ENCODE measurements around the gene RPTOR. TPM values are rescaled to one million over a fixed set of nuclear protein-coding genes. Genes with fewer than 3 reads are reported as not detected.
A peak's percentile ranks its signal among the peaks of the same experiment; 100 is the strongest.
"Not testable (repeated sequence)": the region's sequence is repeated elsewhere in the genome, so short reads cannot be mapped to it uniquely, and the experiment has no call there.

Gene RPTOR
- total RNA-seq, 1 donor from 2014 or later, result 21.8 TPM

DNA sequence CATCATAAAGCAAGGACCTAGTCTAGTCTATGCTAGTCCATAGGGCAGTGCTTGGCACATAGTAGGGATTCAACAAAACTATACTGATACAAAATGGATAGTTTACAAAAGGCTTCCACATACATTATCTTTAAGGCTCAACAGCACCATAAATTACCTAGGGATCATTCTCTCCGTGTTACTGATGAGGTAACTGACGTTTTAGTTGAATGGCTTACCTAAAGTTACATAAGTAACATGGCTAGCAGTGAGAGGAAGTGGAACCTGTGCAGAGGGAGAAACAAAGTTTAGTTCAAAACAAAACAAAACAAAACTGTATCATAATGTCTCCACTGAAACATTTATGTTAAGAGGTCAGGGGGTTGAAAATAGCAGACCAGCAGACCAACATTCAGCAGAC is 7.9 kb downstream of the RPTOR start:
- DNase-seq, result no peak

GRCh38 chr17:80555266-80555665 is 10.6 kb downstream of the RPTOR start:
- no peak for DNase-seq

- DNase-seq, result no peak
Observed at GRCh38 chr17:80558046-80558445, 13.4 kb downstream of the RPTOR start.

GRCh38 chr17:80559825-80560251 is 15.2 kb downstream of the RPTOR start:
- no peak for DNase-seq

DNA sequence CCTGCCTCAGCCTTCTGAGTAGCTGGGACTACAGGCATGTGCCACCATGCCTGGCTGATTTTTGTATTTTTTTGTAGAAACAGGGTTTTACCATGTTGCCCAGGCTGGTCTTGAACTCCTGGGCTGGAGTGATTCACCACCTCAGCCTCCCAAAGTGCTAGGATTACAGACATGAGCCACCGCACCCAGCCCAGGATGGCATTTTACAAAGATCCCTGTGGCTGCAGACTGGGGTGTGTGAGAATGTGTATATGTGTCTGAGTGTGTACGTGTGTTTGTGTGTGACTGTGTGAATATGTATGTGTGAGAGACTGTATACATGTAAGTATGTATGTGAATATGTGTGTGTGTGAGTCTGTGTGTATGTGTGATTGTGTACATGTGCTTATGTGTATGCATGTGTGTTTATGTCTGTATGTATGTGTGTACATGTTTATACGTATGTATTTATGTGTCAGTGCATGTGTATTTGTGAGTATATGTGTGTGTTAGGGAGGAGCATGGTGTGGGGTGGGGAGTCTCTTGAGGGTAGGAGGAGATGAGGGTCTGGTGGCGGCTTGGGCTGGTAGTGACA is 17.0 kb downstream of the RPTOR start:
- DNase-seq, result no peak

- no peak for DNase-seq
Observed at GRCh38 chr17:80564545-80564944, 19.9 kb downstream of the RPTOR start.

DNA sequence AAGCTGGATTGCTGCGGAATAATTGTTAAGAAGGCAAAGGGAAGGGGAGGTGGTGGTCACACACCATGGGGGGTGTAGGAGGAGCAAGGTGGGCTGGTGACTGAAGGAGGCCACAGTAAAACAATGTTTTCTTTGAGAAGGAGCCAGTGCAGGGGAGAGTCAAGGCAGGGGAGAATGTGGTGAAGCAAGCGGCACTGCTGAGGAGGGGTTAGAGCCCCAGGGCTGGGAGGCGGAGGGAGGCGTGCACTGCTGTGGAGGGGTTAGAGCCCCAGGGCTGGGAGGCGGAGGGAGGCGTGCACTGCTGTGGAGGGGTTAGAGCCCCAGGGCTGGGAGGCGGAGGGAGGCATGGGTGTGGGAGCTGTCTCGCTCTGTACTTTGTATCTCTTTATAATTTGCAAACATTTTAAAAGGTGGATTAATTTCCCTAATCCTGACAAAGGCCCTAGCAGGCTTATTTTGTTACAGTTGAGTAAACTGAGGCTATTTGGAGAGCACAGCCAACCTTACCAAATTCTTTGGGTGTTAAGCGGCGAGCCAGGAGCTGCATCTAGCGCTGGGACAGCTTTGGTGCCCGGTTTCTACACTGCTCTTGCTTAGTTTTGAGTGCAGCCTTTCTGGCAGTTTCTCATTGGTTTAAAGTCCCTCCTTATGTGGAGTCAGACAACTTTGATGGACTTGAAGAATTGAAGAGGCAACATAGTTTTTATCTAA is 20.9 kb downstream of the RPTOR start:
- DNase-seq, result no peak

DNA sequence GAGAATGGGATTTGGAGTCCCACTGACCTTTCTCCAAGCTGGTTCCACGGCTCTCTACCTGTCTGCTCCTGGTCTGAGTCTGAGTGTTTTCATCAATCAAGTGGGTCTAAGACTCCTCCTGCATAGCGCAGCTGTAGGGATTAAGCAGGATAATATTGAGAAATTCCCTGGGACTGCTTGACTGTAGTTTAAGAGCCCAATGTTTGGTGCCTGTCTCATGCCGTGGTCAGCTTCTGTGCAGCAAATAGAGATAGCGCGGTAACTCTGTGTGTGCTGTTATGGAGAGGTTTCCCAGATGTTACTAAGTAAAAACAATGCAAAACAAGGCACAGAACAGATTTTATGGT is 21.4 kb downstream of the RPTOR start:
- DNase-seq, result no peak

- no peak for DNase-seq
Observed at GRCh38 chr17:80568246-80568645, 23.6 kb downstream of the RPTOR start.

GRCh38 chr17:80569924-80570323 is 25.3 kb downstream of the RPTOR start:
- no peak for DNase-seq

GRCh38 chr17:80573701-80574100 is 29.1 kb downstream of the RPTOR start:
- DNase-seq, result no peak

- no peak for DNase-seq
Observed at GRCh38 chr17:80574496-80574895, 29.9 kb downstream of the RPTOR start.

DNA sequence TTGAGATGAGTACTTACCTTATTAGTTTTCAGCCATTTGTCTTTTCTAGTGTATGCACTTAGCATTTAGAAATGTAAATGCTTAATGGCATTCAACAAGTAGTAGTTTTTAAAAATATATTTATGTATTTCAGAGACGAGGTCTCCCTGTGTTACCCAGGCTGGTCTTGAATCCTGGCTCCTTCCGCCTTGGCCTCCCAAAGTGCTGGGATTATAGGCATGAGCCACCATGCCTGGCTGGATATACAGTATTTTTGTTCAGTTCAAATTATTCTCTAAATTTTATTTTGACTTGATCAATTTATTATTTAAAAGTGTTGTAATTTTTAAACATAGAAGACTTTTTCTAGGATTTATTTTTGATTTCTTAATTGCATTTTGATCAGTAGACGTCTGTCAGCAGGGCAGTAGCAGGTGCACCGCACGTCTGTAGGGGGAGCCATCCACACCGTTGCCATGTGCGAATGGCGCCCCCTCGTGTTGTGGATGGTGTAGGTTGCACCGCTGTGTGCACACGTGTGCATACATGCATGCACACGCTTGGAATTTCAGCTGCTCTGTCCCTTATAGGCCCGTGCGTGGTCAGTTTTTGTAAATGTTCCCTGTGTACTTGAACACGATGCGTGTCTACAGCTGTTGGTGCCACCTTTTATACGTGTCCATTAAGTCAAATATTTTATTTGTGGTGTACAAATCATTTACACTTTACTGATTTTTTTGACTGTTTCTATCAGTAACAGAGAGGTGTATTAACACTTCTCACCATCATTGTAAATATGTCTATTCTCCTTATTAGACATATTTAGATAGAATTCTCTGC is 30.6 kb downstream of the RPTOR start:
- DNase-seq, result peak; percentile 97

- DNase-seq, result no peak
Observed at GRCh38 chr17:80577876-80578570, 33.4 kb downstream of the RPTOR start.

DNA sequence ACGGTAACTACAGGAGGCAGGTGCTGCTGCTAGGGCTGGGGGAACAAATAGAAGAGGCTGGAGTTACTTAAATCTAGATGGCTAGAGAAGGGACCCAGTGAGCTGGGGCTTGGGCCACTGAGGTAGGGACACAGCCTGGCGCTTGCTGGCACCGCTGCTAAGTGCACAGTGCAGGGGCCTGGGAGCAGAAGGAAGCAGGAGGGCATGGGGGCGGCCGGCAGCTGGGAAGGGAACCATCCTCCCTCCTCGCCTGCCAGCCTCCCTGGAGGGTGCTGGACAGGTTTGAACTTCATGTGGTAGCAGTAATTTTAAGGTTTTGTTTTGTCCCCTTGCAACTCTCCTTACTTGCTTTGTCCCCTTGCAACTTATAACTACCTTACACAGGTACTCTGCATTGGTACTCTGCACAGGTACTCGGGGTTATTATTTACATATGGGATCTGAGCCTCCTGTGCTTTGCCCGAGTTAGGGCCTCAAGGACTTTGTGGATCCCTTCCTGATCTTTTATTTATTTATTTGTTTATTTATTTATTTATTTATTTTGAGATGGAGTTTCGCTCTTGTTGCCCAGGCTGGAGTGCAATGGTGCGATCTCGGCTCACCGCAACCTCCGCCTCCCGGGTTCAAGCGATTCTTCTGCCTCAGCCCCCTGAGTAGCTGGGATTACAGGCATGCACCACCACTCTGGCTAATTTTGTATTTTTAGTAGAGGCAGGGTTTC is 34.2 kb downstream of the RPTOR start:
- not testable (repeated sequence) for DNase-seq

GRCh38 chr17:80582165-80582564 is 37.5 kb downstream of the RPTOR start:
- DNase-seq, result peak; percentile 13

GRCh38 chr17:80584176-80584905 is 39.7 kb downstream of the RPTOR start:
- DNase-seq, result no peak

DNA sequence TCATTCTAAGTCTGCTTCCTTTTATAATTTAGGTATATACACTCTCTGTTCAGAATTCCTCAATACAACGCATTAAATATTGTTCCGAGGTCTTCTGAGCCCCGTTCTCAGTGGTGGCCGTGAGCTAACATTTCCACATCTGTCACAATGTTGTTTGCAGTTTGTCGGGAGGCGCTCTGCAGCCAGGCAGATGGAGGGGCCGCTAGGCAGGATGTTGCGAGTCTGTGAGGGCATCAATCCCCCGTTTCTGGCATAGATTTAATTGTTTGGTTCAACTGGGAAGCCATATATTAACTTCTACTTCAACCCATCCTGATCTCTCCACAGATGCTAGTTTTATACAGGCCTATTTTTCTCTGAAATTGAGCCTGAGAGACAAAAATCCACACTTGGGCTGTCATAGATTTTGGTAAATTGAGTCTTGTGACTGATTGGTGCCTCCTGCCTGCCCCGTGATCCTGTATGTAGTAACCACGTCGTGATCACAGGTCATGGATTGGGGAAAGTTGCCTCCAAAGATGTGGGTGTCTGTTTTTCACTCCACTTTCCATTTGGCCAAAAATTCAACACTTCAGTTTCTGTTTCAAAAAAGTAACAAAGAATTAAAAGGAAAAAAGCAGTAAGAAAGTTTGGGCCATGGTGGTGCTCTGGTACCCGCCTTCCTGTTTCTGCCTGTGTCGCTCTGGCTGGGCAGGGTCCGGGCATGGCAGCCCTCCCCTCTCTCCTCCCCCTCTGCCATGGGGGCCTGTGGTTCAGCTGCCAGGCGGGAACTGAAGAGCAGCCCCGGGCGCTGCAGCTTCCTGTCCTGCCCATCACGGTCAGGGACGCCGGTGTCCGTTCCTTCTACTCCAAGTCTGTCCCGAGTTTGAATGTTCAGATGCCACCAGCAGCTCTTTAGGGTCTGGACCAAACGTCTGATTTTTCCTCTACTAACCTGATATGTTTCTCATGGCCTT is 41.5 kb downstream of the RPTOR start:
- DNase-seq, result no peak

GRCh38 chr17:80586846-80587228 is 42.2 kb downstream of the RPTOR start:
- DNase-seq, result no peak

- DNase-seq, result no peak
Observed at GRCh38 chr17:80588702-80589383, 44.2 kb downstream of the RPTOR start.

All from dermis blood vessel endothelial cell (primary cell).